NCI-H1048 (cell line): ENCODE results near the gene ATG101.
"Not testable (repeated sequence)": the region's sequence is repeated elsewhere in the genome, so short reads cannot be mapped to it uniquely, and the experiment has no call there.

Source experiments
- DNase-seq: peaks from one replicate; lab custom pipeline; 2025; lab: John Stamatoyannopoulos, UW

ATG101 gene

DNA sequence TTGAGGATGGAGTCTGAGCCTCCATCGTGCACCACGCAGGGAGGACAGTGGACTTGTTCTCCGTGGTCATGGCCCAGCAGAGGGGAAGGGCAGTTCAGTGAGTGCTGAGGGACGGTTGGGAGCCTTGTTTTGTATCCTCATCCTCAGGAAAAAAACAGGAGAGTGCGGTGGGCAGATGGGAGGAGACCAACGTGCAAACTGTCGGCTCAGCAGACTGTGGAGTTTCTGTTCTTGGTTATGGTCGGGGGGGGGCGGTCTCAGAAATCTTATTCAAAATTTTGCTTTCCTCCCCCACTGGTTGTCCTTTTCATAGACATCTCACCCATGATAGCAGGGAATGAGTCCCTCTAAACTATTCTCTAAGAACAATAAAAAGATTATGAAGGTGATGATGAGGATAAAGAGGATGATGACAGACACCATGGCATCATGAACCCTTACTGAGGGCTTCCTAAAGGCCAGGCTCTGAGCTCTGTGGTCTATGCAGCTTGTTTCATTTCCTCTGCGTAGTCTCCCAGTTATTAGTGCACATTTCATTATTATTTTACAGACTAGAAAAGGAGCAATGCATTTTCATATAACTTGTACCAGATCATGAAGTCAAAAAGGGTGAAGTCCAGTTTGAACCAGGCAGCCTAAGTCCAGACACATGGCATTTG is 34.8 kb downstream of the ATG101 start:
- not testable (repeated sequence) for DNase-seq

DNA sequence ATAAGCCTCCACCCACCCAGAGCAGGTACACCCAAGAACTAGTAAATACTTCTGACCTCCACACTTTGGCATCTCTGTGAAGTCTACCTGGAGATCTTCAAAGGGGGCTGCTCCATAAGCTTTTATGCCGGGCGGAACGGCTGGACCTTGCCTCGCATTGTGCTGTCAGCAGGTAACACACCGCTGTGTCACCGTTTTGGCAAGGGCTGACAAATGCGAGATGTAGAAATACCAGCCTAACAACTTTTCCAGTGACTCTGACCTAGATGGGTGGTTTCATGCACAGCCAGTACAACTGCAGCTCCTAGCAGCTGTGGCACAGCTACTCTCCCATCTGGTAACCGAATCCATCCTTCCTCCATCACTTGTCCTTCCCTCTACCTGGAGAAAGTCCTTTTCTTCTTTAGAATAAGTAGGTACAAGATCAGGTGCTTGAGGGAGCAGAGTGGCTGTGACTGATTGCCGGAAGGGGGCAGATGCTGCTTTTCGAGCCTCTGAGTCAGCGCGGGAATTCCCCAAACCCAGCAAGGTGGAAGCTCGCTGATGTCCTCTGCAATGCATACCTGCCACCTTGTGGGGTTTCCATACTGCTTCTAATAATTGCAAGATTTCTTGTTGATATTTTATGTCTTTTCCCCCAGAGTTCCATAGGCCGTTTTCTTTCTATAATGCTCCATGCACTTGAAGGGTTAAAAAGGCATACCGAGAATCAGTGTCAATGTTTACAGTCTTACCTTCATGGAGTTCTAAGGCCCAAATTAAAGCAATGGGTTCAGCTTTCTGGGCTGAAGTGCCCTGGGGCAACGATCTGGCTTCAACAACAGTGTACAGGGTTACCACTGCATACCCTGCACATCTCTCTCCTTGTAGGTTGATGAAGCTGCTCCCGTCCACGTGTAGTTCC is 46.7 kb downstream of the ATG101 start:
- DNase-seq = not testable (repeated sequence)

DNA sequence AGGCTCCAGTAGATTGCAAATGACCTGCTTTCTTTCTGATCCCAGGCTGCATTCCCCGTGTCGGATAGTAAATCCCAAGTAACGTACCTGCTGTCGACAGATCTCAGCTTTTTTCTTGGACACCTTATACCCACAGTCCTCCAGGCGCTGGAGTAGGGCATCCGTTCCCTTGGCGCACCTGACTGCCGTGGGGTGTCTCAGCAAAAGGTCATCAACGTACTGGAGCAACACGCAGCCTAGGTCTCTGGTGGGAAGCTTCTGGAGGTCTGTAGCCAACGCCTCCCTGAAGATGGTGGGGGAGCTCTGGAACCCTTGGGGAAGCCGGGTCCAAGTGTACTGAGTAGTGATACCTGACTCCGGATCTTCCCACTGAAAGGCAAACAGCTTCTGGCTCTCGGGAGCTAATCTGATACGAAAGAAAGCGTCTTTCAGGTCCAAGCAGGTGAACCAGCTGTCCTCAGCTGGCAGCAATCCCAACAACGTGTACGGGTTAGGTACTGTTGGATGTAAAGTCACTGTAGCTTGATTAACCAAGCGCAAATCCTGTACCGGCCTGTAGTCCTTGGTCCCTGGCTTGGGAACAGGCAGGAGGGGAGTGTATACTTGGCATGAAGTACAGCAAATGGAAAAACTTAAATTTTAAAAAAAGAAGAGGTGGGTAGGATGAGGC is 48.2 kb downstream of the ATG101 start:
- DNase-seq = not testable (repeated sequence)

DNA sequence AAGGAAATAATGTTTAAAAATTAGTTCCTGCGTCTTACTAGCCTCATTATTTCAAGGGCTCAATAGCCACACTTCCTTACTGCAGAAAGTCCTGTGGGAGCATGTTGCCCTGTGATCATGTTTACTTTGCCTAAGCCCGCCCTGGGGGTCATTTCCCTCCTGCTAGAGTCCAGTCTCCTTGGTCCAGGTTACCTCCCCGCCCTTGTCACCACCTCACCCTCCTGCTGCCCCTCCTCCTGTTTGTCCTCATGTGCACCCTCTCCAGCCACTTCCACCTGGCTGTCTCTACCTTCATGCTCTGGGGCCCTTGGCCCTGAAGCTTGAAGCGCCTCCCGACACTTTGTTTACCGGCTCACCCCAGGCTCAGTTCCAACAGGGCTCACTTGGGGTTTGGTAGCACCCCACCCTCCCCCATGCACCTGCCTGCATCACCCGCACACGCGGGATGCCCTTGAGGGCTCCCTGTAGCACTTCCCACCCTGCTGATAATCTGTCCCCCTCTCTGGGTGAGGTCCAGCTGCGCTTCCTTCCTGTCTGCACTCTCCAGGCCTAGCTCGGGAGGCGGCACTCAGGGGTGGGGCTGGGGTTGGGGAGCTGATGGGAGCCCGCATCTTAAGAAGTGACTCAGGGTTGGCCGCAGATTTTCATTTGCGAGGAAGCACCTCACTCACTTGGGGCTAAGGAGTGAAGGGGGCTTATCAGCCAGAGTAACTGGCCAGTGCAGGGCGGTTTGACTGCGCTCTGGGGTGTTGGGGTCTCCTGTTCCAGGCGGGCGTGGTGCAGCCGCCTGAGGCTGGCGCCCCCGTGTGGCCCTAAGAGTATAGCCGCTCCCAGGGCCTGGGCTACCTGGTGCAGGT is 49.8 kb downstream of the ATG101 start:
- DNase-seq = no peak

DNA sequence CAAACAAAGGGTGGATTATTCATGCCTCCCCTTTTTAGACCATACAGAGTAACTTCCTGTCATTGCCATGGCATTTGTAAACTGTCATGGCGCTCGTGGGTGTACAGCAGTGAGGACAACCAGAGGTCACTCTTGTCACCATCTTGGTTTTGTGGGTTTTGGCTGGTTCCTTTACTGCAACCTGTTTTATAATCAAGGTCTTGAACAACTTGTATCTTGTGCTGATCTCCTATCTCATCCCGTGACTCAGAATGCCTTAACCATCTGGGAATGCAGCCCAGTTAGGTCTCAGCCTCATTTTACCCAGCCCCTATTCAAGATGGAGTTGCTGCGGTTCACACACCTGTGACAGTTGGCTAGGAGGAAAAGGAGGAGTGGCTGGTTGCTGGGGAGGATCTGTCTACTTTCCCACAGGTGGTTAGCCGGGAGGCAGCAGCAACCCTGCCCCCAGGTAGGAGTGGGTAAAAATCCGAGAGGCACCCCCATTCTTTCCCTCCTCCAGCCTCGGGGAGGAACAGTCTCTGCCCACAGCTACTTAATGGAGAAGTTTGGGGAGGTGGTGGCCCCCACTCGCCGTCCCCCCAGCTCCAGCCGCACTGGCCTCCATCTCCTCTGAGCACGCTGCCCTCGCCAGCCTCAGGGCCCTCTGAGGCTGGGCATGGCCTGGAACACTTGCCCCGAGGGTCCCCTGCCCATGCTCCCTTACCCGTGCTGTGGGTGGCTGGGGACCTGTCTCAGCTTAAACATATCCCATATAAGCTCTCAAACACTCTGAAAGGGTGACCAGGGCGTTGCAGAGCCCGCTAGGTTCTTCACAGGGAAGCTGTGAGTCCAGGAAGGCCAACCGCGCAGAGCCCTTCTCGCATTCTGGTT is 51.4 kb downstream of the ATG101 start:
- no peak for DNase-seq

DNA sequence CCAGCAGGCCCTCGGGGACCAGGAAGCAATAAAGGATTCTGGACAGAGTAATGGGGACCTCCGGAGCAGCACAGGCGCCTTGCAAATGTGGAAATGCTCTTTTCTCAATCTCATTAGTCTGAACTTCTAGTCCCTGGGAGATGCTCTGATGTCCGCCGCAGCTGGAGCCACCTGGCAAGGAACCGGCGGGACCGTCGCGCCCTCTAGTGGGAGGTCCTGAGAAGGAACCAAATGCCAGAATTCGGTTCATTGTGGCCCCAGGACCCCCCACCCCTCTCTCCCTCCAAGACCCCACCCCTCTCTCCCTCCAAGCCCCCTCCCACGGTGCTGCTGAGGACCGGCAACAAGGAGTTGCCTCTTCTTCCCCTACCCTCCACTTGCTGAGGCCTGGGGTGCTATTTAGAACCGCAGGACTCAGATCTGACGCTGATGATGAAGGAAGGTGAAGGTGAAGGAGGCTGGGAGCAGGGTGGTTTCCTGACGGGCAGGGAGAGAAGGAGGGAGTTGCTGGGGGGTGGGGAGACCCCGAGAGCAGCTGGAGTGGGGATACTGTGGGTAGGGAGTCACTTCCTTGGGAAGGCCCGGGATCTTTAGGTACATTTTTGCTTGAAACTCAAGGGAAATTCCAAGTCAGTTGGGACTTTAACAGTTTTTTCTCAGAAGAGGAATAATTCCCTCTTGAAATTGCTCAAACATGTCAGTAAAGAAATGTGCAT is 52.2 kb downstream of the ATG101 start:
- no peak for DNase-seq

DNA sequence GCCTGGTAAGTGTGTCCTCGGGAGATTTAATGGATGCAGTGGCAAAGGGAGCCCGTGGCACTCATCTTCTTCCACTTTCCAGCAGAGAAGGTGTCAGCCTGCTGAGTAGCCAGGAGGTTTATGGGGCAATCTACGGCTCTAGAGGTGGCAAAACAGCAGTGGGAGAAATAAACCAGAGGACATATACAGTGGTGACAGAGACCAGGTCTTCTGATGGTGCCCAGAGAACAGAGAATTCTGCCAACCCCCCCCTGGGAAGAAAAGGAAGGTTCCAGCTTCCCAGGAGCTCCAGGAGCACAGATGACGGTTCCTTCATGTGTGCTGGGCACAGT is 52.7 kb downstream of the ATG101 start:
- DNase-seq = no peak

DNA sequence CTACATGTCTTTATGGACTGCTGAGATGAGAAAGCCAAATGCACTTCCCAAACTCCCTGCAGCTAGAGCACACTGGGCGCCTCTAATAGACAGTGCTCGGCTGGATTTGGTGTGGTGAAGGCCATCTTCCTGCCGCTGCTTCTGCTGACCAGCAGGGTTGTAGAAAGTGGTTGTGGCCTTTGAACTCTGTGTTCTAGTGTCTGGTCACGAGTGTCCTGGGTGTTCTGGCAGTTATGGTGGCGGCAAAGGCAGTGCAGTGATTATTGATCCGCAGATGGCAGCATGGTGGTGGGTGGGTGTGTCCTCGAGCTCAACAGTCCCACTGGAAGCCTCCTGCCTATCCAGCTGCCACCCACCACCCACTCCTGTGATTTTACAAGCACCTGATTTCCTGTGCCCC is 53.1 kb downstream of the ATG101 start:
- no peak for DNase-seq

DNA sequence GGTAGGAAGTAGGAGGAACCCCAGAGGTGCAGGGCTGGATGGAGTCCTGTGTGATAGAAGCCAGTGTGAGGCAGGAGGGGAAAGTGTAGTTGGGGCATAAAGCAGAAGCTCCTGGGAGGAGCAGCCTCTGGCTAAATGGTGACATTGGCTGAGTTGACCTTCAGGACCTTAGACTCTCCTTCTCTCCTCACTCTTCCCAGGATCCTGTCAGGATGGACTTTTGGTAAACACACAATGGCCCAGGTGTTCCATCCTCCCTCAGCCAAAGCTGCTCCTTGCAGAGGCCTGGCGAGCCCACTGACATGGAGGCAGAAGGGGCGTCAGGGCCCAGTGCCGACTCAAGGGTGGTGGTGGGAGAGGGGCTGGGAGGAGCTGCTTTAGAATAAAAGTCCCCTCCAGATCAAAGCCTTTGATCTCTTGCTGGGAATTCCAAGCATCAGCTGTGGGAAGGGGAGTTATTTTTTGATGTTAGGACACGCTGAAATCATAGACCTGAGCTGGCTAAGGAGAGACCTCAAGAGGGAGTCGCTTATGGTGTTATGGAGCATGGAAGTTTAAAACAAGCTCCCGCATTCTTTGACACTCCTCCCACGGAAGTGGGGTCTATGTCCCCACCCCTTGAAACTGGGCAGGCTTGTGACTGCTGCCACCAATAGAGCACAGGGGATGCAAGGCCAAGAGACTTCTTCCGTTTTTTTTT is 53.9 kb downstream of the ATG101 start:
- DNase-seq = no peak

DNA sequence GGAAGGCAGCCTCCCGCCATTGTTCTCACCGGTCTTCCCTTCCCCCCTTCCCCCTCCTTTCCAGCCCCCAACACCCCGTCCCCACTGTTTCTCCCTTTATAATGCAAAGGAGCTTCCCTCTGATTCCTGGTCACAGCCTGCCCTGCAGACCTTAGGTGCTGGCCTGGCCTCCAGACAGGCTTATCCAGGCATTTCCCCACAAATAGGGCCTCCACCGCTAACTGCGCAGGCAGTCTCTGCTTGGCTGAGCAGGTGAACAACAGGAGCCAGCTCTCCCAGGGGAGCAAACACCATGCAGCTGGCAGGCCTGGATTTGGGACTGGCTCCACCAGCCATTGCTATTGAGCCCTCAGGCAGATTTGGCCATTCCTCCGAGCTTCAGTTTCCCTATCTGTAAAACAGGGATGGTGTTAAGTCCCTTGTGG is 55.7 kb downstream of the ATG101 start:
- no peak for DNase-seq

DNA sequence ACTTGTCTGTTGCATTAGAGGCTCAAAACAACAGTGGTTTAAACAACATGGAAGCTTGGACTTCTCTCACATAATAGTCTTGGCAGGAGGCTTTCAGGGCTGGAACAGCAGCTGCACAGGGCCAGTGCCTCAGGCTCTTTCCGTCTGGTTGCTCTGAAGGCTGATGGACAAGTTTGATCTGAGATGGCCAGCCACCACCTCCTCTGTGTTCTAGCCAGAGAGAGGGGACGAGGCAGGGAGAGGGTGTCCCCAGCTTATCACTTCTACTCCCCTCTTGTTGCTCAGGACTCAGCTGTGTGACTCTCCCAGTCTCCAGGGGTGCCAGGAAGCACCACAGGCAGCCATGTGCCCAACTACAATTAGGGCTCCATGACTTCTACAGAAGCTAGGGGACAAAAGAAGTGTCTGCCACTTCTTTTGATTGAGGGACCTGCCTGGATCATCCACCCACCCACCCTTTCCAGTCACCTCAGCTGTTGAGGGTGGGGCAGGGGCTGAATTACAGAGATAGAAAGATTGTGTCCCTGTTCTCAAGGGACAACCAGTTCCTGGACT is 56.3 kb downstream of the ATG101 start:
- DNase-seq = no peak
